ENCODE data around the gene CIBAR2. TPM values are rescaled to one million over a fixed set of nuclear protein-coding genes. Genes with fewer than 3 reads are reported as not detected.

CIBAR2 gene
- total RNA-seq, 1 donor from 2014 or later: not detected

- H3K27ac Mint-ChIP-seq: no peak overlapping the region
- intact Hi-C loops (cut with micrococcal nuclease): no loop called here
- peaks cover 8% of the 10 kb centered on the region for H3K27me3 Mint-ChIP-seq (ENCODE audit: low read depth)
- no peak overlapping the region for H3K4me3 Mint-ChIP-seq (ENCODE audit: low read depth)
- peaks cover 18% of the 10 kb centered on the region for H3K4me1 Mint-ChIP-seq (ENCODE audit: low read depth)
- H3K9me3 Mint-ChIP-seq: no peaks in the 10 kb centered on the region
- DNase-seq (ENCODE audit: low spot score): no peak
- H3K36me3 Mint-ChIP-seq (ENCODE audit: low read depth): peaks cover 9% of the 10 kb centered on the region
These were observed 61.1 kb downstream of the CIBAR2 start for GRCh38 chr16:85051067-85051581.

GRCh38 chr16:85049706-85050305 is 62.5 kb downstream of the CIBAR2 start:
- no peak overlapping the region for H3K4me3 Mint-ChIP-seq (ENCODE audit: low read depth)
- peaks cover 6% of the 10 kb centered on the region for H3K4me1 Mint-ChIP-seq (ENCODE audit: low read depth)
- H3K27me3 Mint-ChIP-seq (ENCODE audit: low read depth): peaks cover 8% of the 10 kb centered on the region
- no peak overlapping the region for H3K27ac Mint-ChIP-seq
- no peak for DNase-seq (ENCODE audit: low spot score)
- peaks cover 5% of the 10 kb centered on the region for H3K36me3 Mint-ChIP-seq (ENCODE audit: low read depth)
- intact Hi-C loops (cut with micrococcal nuclease): no loop called here
- H3K9me3 Mint-ChIP-seq: no peaks in the 10 kb centered on the region

GRCh38 chr16:85048921-85049562 is 63.2 kb downstream of the CIBAR2 start:
- intact Hi-C loops (cut with micrococcal nuclease): no loop called here
- Mint-ChIP-seq H3K27ac (no peak overlapping the region), H3K4me1 (ENCODE audit: low read depth) (peaks cover 6% of the 10 kb centered on the region)

More at GRCh38 chr16:85048921-85049562, 63.2 kb downstream of the CIBAR2 start:
- peaks cover 5% of the 10 kb centered on the region for H3K36me3 Mint-ChIP-seq (ENCODE audit: low read depth)
- peaks cover 8% of the 10 kb centered on the region for H3K27me3 Mint-ChIP-seq (ENCODE audit: low read depth)
- no peaks in the 10 kb centered on the region for H3K9me3 Mint-ChIP-seq
- DNase-seq (ENCODE audit: low spot score): no peak
- no peak overlapping the region for H3K4me3 Mint-ChIP-seq (ENCODE audit: low read depth)

Other genes with a start within 250 kb of the CIBAR2 start
- gene ZDHHC7, start 100.9 kb downstream of the CIBAR2 start, total RNA-seq: 29.1 and 30.0 TPM in 2 replicates
- 12.8 and 13.6 TPM in 2 replicates for gene KIAA0513, start 84.7 kb downstream of the CIBAR2 start, total RNA-seq

Data from activated T-helper 2 cell treated with anti-CD3 and anti-CD28 coated beads, Interferon-gamma antibody, Interleukin-2, Interleukin-4, amounts not matched to agents 10 μg/mL and 5 μg/mL and 100 μg/mL, durations not matched to agents 14 hours and 24 hours and 36 hours (primary cell).